ENCODE data around the gene LIFR. TPM values are rescaled to one million over a fixed set of nuclear protein-coding genes. Genes with fewer than 3 reads are reported as not detected.
"Not testable (repeated sequence)": the region's sequence is repeated elsewhere in the genome, so short reads cannot be mapped to it uniquely, and the experiment has no call there.

LIFR gene
- total RNA-seq, 1 experiment from 2014 or later, result 10.6 TPM

DNA sequence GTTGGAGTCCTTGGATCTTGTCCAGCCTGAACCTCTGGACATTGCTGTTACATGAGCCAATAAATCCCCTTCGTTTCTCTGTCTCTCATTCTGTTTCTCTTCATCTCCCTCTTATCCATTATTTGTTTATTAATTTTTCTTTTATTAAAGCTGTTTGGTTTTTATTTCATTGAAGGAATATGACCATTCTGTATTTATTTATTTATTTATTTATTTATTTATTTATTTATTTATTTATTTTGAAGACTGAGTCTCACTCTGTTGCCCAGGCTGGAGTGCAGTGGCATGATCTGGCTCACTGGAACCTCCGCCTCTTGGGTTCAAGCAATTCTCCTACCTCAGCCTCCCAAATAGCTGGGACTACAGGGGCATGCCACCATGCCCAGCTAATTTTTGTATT, 10.9 kb upstream of the LIFR start:
- BruUV-seq (replicated peaks), result not testable (repeated sequence)

GRCh38 chr5:38563624-38564023, 7.2 kb upstream of the LIFR start:
- no peaks in the 10 kb centered on the region for H3K79me2 ChIP-seq (ENCODE audit: insufficient read depth, low read length)
- H3K9me3 ChIP-seq (ENCODE audit: control insufficient read depth in 1 of 2, insufficient read depth in 1 of 2, low read depth in 1 of 2, low read length in 2 of 2), result no peaks in the 10 kb centered on the region
- no TSS peak for BruUV-seq (replicated peaks)
- no peaks in the 10 kb centered on the region for H3K4me1 ChIP-seq (ENCODE audit: control insufficient read depth in 1 of 2, insufficient read depth in 2 of 2, low read length in 2 of 2)
- ATAC-seq (no peak), DNase-seq (ENCODE audit: low read depth, low spot score) (no peak)
- CTCF ChIA-PET, result no interaction called here
- H3K27me3 ChIP-seq (ENCODE audit: insufficient read depth, low read length), result no peaks in the 10 kb centered on the region
- H3K4me2 ChIP-seq (ENCODE audit: low read length), result no peak overlapping the region
- TF ChIP-seq, protein P1, sequence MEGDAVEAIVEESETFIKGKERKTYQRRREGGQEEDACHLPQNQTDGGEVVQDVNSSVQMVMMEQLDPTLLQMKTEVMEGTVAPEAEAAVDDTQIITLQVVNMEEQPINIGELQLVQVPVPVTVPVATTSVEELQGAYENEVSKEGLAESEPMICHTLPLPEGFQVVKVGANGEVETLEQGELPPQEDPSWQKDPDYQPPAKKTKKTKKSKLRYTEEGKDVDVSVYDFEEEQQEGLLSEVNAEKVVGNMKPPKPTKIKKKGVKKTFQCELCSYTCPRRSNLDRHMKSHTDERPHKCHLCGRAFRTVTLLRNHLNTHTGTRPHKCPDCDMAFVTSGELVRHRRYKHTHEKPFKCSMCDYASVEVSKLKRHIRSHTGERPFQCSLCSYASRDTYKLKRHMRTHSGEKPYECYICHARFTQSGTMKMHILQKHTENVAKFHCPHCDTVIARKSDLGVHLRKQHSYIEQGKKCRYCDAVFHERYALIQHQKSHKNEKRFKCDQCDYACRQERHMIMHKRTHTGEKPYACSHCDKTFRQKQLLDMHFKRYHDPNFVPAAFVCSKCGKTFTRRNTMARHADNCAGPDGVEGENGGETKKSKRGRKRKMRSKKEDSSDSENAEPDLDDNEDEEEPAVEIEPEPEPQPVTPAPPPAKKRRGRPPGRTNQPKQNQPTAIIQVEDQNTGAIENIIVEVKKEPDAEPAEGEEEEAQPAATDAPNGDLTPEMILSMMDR (IDR thresholded peaks at IDR 0.05 in 2 of 3, conservative IDR thresholded peaks at IDR 0.05 in 1 of 3; ENCODE audit: borderline replicate concordance in 1 of 3, insufficient read depth in 1 of 3, low read depth in 2 of 3, low read length in 2 of 3), result no peak
- no peak for TF ChIP-seq RAD21 (IDR thresholded peaks at IDR 0.05; ENCODE audit: low read depth)
- TF ChIP-seq ZBTB33 (IDR thresholded peaks at IDR 0.05; ENCODE audit: extremely low read depth, insufficient replicate concordance, low read length), result no peak
- TF ChIP-seq, protein P2, sequence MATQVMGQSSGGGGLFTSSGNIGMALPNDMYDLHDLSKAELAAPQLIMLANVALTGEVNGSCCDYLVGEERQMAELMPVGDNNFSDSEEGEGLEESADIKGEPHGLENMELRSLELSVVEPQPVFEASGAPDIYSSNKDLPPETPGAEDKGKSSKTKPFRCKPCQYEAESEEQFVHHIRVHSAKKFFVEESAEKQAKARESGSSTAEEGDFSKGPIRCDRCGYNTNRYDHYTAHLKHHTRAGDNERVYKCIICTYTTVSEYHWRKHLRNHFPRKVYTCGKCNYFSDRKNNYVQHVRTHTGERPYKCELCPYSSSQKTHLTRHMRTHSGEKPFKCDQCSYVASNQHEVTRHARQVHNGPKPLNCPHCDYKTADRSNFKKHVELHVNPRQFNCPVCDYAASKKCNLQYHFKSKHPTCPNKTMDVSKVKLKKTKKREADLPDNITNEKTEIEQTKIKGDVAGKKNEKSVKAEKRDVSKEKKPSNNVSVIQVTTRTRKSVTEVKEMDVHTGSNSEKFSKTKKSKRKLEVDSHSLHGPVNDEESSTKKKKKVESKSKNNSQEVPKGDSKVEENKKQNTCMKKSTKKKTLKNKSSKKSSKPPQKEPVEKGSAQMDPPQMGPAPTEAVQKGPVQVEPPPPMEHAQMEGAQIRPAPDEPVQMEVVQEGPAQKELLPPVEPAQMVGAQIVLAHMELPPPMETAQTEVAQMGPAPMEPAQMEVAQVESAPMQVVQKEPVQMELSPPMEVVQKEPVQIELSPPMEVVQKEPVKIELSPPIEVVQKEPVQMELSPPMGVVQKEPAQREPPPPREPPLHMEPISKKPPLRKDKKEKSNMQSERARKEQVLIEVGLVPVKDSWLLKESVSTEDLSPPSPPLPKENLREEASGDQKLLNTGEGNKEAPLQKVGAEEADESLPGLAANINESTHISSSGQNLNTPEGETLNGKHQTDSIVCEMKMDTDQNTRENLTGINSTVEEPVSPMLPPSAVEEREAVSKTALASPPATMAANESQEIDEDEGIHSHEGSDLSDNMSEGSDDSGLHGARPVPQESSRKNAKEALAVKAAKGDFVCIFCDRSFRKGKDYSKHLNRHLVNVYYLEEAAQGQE (IDR thresholded peaks at IDR 0.05; ENCODE audit: low read depth), result no peak
- TF ChIP-seq ZFX (IDR thresholded peaks at IDR 0.05), result no peak
- TF ChIP-seq EZH2phosphoT487 (IDR thresholded peaks at IDR 0.05; ENCODE audit: borderline replicate concordance), result no peak
- no peak for TF ChIP-seq CEBPB (IDR thresholded peaks at IDR 0.05; ENCODE audit: low read depth)
- TF ChIP-seq SP1 (IDR thresholded peaks at IDR 0.05; ENCODE audit: low read depth), result no peak
- TF ChIP-seq FOSL1 (IDR thresholded peaks at IDR 0.05; ENCODE audit: low read depth), result no peak
- TF ChIP-seq ZNF274 (IDR thresholded peaks at IDR 0.05; ENCODE audit: low read depth, low read length), result no peak
- no peak for TF ChIP-seq ELF1 (IDR thresholded peaks at IDR 0.05; ENCODE audit: borderline replicate concordance, low read depth)
- no peak for TF ChIP-seq SIN3A (IDR thresholded peaks at IDR 0.05; ENCODE audit: low read depth)
- no peak for TF ChIP-seq POLR2AphosphoS5 (IDR thresholded peaks at IDR 0.05; ENCODE audit: low read depth, low read length)
- TF ChIP-seq JUND (IDR thresholded peaks at IDR 0.05), result no peak
- no peaks in the 10 kb centered on the region for H3K36me3 ChIP-seq (ENCODE audit: control insufficient read depth in 1 of 2, insufficient read depth in 2 of 2, low read length in 2 of 2)
- H3K9me2 ChIP-seq (ENCODE audit: insufficient read depth), result no peaks in the 10 kb centered on the region
- POLR2A ChIA-PET, result no interaction called here
- RAD21 ChIA-PET (ENCODE audit: low non-redundant PET in 1 of 2, low total read pairs in 2 of 2, uncharacterized antibody in 2 of 2, unreplicated experiment in 2 of 2), result no interaction called here
- H3K27ac ChIP-seq (ENCODE audit: low read depth, low read length), result no peak overlapping the region
- no peaks in the 10 kb centered on the region for H4K20me1 ChIP-seq (ENCODE audit: insufficient read depth)
- no peak overlapping the region for H3K9ac ChIP-seq (ENCODE audit: low read length)
- intact Hi-C loops (cut with micrococcal nuclease), result no loop called here
- no peak overlapping the region for H2AFZ ChIP-seq (ENCODE audit: low read depth, low read length, poor library complexity, severe bottlenecking)
- no peak overlapping the region for H3K4me3 ChIP-seq (replicated peaks in 1 of 2; ENCODE audit: low read depth in 1 of 2, low read length in 2 of 2)

More for the DNA sequence above, 10.9 kb upstream of the LIFR start:
- H3K9me3 ChIP-seq (ENCODE audit: control insufficient read depth in 1 of 2, insufficient read depth in 1 of 2, low read depth in 1 of 2, low read length in 2 of 2); H3K79me2 ChIP-seq (ENCODE audit: insufficient read depth, low read length); H2AFZ ChIP-seq (ENCODE audit: low read depth, low read length, poor library complexity, severe bottlenecking); H3K9ac ChIP-seq (ENCODE audit: low read length); H4K20me1 ChIP-seq (ENCODE audit: insufficient read depth); H3K27me3 ChIP-seq (ENCODE audit: insufficient read depth, low read length); H3K4me1 ChIP-seq (ENCODE audit: control insufficient read depth in 1 of 2, insufficient read depth in 2 of 2, low read length in 2 of 2); H3K36me3 ChIP-seq (ENCODE audit: control insufficient read depth in 1 of 2, insufficient read depth in 2 of 2, low read length in 2 of 2); POLR2A ChIA-PET; RAD21 ChIA-PET (ENCODE audit: low non-redundant PET in 1 of 2, low total read pairs in 2 of 2, uncharacterized antibody in 2 of 2, unreplicated experiment in 2 of 2); H3K9me2 ChIP-seq (ENCODE audit: insufficient read depth); intact Hi-C loops (cut with micrococcal nuclease); H3K27ac ChIP-seq (ENCODE audit: low read depth, low read length); DNase-seq (ENCODE audit: low read depth, low spot score); H3K4me2 ChIP-seq (ENCODE audit: low read length); H3K4me3 ChIP-seq (replicated peaks in 1 of 2; ENCODE audit: low read depth in 1 of 2, low read length in 2 of 2); ATAC-seq; CTCF ChIA-PET: not testable (repeated sequence)

Measured in HCT116 (cell line).